HEK293 (cell line): ENCODE measurements around the gene SLC48A1.

Experiments used
- CTCF ChIA-PET: fragments of 350-600 bp; formaldehyde crosslinking; extraction: SDS; loops from one replicate; lab custom pipeline; 2021; ENCODE audit warnings: antibody characterized with exemption; lab: Yijun Ruan, JAX
- POLR2A ChIA-PET: fragments of 300-600 bp; formaldehyde crosslinking; extraction: SDS; loops from one replicate; lab custom pipeline; 2020; ENCODE audit warnings: antibody characterized with exemption, inconsistent platforms; lab: Yijun Ruan, JAX
- H3K27ac ChIP-seq: fragments of 200-500 bp; sonication (Bioruptor generic); 2 replicates; pipeline ENCODE4 v1.5.1; 2014; ENCODE audit warnings: low read depth, low read length, control low read depth, inconsistent platforms; ENCODE audit errors: extremely low read depth
- H3K36me3 ChIP-seq, 2 experiments: fragments of 200-500 bp in 1 of 2; sonication (Bioruptor generic) in 1 of 2; 1 replicate in 1 of 2; 2 replicates in 1 of 2; pipeline ENCODE4 v1.5.1; 2014 to 2017; ENCODE audit warnings: inconsistent platforms in 2 of 2, low read length in 2 of 2; ENCODE audit not compliant: control insufficient read depth in 2 of 2, insufficient read depth in 1 of 2
- H3K4me1 ChIP-seq: fragments of 200-500 bp; sonication (Bioruptor generic); 2 replicates; pipeline ENCODE4 v1.5.1; 2014; ENCODE audit warnings: mild to moderate bottlenecking, low read length, inconsistent platforms; ENCODE audit not compliant: control insufficient read depth, insufficient read depth
- H3K4me3 ChIP-seq: 2 replicates; pipeline ENCODE4 v1.5.1; 2011; ENCODE audit warnings: low read depth, mild to moderate bottlenecking, control low read depth, low read length, moderate library complexity
- H3K9me3 ChIP-seq: fragments of 200-500 bp; sonication (Bioruptor generic); 2 replicates; pipeline ENCODE4 v1.5.1; 2014; ENCODE audit warnings: low read depth, low read length, inconsistent platforms; ENCODE audit not compliant: control insufficient read depth, insufficient read depth
- CTCF ChIP-seq: fragments of 450-650 bp; formaldehyde crosslinking; IDR thresholded peaks from 2 replicates; pipeline ENCODE4 v1.5.1; 2016; ENCODE audit warnings: missing biosample characterization, missing genetic modification characterization
- EGR2 ChIP-seq: fragments of 450-650 bp; formaldehyde crosslinking; IDR thresholded peaks from 2 replicates; pipeline ENCODE4 v1.5.1; 2016; ENCODE audit warnings: low read depth, missing biosample characterization, missing genetic modification characterization
- HIC1 ChIP-seq: fragments of 450-650 bp; formaldehyde crosslinking; IDR thresholded peaks from 2 replicates; pipeline ENCODE4 v1.5.1; 2016; ENCODE audit warnings: missing biosample characterization, missing genetic modification characterization
- SCRT1 ChIP-seq: fragments of 450-650 bp; formaldehyde crosslinking; IDR thresholded peaks from 2 replicates; pipeline ENCODE4 v1.5.1; 2016; ENCODE audit warnings: missing biosample characterization, missing genetic modification characterization, borderline replicate concordance
- ZFP37 ChIP-seq: fragments of 450-650 bp; formaldehyde crosslinking; IDR thresholded peaks from 2 replicates; pipeline ENCODE4 v1.5.1; 2016; ENCODE audit warnings: missing biosample characterization, missing genetic modification characterization
- ZNF10 ChIP-seq: fragments of 450-650 bp; formaldehyde crosslinking; IDR thresholded peaks from 2 replicates; pipeline ENCODE4 v1.5.1; 2017; ENCODE audit warnings: missing biosample characterization, missing genetic modification characterization
- ZNF114 ChIP-seq: fragments of 450-650 bp; formaldehyde crosslinking; IDR thresholded peaks from 2 replicates; pipeline ENCODE4 v1.5.0; 2017; ENCODE audit warnings: missing biosample characterization, missing genetic modification characterization
- ZNF214 ChIP-seq: fragments of 450-650 bp; formaldehyde crosslinking; IDR thresholded peaks from 2 replicates; pipeline ENCODE4 v1.5.1; 2017; ENCODE audit warnings: missing biosample characterization, mild to moderate bottlenecking, missing genetic modification characterization, borderline replicate concordance
- ZNF223 ChIP-seq: fragments of 450-650 bp; formaldehyde crosslinking; IDR thresholded peaks from 2 replicates; pipeline ENCODE4 v1.5.1; 2016; ENCODE audit warnings: missing biosample characterization, missing genetic modification characterization
- ZNF311 ChIP-seq: fragments of 450-650 bp; formaldehyde crosslinking; IDR thresholded peaks from 2 replicates; pipeline ENCODE4 v1.5.1; 2017; ENCODE audit warnings: missing biosample characterization, missing genetic modification characterization, borderline replicate concordance
- ZNF433 ChIP-seq: fragments of 450-650 bp; formaldehyde crosslinking; IDR thresholded peaks from 2 replicates; pipeline ENCODE4 v1.5.1; 2016; ENCODE audit warnings: missing biosample characterization, missing genetic modification characterization, low read depth
- ZNF626 ChIP-seq: fragments of 450-650 bp; sonication (Bioruptor Pico); formaldehyde crosslinking; IDR thresholded peaks from 2 replicates; pipeline ENCODE4 v1.5.1; 2018; ENCODE audit warnings: missing biosample characterization, missing genetic modification characterization, inconsistent platforms
- ZNF776 ChIP-seq: fragments of 450-650 bp; formaldehyde crosslinking; IDR thresholded peaks from 2 replicates; pipeline ENCODE4 v1.5.0; 2017; ENCODE audit warnings: missing biosample characterization, missing genetic modification characterization, borderline replicate concordance
- TF ChIP-seq, protein P1 (sequence below): fragments of 450-650 bp; formaldehyde crosslinking; IDR thresholded peaks from 2 replicates; pipeline ENCODE4 v1.5.1; 2016; ENCODE audit warnings: missing biosample characterization, missing genetic modification characterization
- TF ChIP-seq, protein P2 (sequence below): fragments of 450-650 bp; formaldehyde crosslinking; conservative IDR thresholded peaks from 2 replicates; pipeline ENCODE4 v1.5.1; 2016; ENCODE audit warnings: low read depth, missing biosample characterization, missing genetic modification characterization

The SLC48A1 gene

GRCh38 chr12:47795814-47796411, 22.9 kb downstream of the SLC48A1 start:
- Histone ChIP-seq H3K9me3 (no peaks in the 10 kb centered on the region), H3K4me1 (no peaks in the 10 kb centered on the region), H3K36me3 (peaks cover 0 to 70% of the 10 kb centered on the region in 2 experiments; a peak in 2 of 3 replicates), H3K4me3 (no peak overlapping the region), H3K27ac (no peak overlapping the region)
- ChIA-PET CTCF (interaction anchor here (0.7 to 14.1 kb wide), 3 partner anchors 23 to 175 kb away, joined by 5 to 234 read pairs (median 6); no protein-coding TSS in a partner anchor), POLR2A (no interaction called here)
- TF ChIP-seq ZNF214 (tag by site-specific recombination) (no peak), SCRT1 (tag by site-specific recombination) (no peak), ZNF311 (tag by site-specific recombination) (no peak), CTCF (tag by site-specific recombination) (no peak), ZNF223 (no peak), ZFP37 (tag by site-specific recombination) (no peak), ZNF114 (tag by site-specific recombination) (no peak), ZNF626 (tag by site-specific recombination) (no peak), ZNF433 (tag by site-specific recombination) (no peak), ZNF10 (tag by site-specific recombination) (no peak), ZNF776 (tag by site-specific recombination) (no peak), EGR2 (no peak), HIC1 (tag by site-specific recombination) (no peak)
- TF ChIP-seq, protein P1, sequence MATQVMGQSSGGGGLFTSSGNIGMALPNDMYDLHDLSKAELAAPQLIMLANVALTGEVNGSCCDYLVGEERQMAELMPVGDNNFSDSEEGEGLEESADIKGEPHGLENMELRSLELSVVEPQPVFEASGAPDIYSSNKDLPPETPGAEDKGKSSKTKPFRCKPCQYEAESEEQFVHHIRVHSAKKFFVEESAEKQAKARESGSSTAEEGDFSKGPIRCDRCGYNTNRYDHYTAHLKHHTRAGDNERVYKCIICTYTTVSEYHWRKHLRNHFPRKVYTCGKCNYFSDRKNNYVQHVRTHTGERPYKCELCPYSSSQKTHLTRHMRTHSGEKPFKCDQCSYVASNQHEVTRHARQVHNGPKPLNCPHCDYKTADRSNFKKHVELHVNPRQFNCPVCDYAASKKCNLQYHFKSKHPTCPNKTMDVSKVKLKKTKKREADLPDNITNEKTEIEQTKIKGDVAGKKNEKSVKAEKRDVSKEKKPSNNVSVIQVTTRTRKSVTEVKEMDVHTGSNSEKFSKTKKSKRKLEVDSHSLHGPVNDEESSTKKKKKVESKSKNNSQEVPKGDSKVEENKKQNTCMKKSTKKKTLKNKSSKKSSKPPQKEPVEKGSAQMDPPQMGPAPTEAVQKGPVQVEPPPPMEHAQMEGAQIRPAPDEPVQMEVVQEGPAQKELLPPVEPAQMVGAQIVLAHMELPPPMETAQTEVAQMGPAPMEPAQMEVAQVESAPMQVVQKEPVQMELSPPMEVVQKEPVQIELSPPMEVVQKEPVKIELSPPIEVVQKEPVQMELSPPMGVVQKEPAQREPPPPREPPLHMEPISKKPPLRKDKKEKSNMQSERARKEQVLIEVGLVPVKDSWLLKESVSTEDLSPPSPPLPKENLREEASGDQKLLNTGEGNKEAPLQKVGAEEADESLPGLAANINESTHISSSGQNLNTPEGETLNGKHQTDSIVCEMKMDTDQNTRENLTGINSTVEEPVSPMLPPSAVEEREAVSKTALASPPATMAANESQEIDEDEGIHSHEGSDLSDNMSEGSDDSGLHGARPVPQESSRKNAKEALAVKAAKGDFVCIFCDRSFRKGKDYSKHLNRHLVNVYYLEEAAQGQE (tag by site-specific recombination) = no peak
- TF ChIP-seq, protein P2, sequence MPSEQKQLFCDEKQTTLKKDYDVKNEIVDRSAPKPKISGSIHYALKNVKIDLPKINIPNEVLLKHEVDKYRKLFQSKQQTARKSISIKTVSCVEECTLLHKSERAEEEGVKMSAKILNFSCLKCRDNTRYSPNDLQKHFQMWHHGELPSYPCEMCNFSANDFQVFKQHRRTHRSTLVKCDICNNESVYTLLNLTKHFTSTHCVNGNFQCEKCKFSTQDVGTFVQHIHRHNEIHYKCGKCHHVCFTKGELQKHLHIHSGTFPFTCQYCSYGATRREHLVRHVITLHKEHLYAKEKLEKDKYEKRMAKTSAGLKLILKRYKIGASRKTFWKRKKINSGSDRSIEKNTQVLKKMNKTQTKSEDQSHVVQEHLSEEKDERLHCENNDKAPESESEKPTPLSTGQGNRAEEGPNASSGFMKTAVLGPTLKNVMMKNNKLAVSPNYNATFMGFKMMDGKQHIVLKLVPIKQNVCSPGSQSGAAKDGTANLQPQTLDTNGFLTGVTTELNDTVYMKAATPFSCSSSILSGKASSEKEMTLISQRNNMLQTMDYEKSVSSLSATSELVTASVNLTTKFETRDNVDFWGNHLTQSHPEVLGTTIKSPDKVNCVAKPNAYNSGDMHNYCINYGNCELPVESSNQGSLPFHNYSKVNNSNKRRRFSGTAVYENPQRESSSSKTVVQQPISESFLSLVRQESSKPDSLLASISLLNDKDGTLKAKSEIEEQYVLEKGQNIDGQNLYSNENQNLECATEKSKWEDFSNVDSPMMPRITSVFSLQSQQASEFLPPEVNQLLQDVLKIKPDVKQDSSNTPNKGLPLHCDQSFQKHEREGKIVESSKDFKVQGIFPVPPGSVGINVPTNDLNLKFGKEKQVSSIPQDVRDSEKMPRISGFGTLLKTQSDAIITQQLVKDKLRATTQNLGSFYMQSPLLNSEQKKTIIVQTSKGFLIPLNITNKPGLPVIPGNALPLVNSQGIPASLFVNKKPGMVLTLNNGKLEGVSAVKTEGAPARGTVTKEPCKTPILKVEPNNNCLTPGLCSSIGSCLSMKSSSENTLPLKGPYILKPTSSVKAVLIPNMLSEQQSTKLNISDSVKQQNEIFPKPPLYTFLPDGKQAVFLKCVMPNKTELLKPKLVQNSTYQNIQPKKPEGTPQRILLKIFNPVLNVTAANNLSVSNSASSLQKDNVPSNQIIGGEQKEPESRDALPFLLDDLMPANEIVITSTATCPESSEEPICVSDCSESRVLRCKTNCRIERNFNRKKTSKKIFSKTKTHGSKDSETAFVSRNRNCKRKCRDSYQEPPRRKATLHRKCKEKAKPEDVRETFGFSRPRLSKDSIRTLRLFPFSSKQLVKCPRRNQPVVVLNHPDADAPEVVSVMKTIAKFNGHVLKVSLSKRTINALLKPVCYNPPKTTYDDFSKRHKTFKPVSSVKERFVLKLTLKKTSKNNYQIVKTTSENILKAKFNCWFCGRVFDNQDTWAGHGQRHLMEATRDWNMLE (tag by site-specific recombination) = no peak
